NCI-H345 (cell line): Measurements from ENCODE around the gene UFD1.
"Not testable (repeated sequence)": the region's sequence is repeated elsewhere in the genome, so short reads cannot be mapped to it uniquely, and the experiment has no call there.

Experiments
- DNase-seq: peaks from one replicate; lab custom pipeline; 2025; lab: John Stamatoyannopoulos, UW

The UFD1 gene

GRCh38 chr22:19448739-19449421, 30.1 kb downstream of the UFD1 start:
- no peak for DNase-seq

- peak; percentile 76 for DNase-seq
Observed at GRCh38 chr22:19448076-19448607, 30.9 kb downstream of the UFD1 start.

- peak; percentile 91 for DNase-seq
Observed at GRCh38 chr22:19447330-19448075, 31.5 kb downstream of the UFD1 start, which contains the start of gene C22orf39. C22orf39 (minus strand) TSS chr22:19447711; CDS start chr22:19447688, 23 bp downstream.

GRCh38 chr22:19446603-19447329, 32.2 kb downstream of the UFD1 start:
- DNase-seq: no peak

- not testable (repeated sequence) for DNase-seq
Observed at GRCh38 chr22:19445279-19445982, 33.6 kb downstream of the UFD1 start.

- no peak for DNase-seq
Observed at GRCh38 chr22:19443544-19444211, 35.3 kb downstream of the UFD1 start.

- no peak for DNase-seq
Observed at GRCh38 chr22:19442166-19442565, 36.8 kb downstream of the UFD1 start.

GRCh38 chr22:19440411-19441195, 38.4 kb downstream of the UFD1 start:
- no peak for DNase-seq

GRCh38 chr22:19438298-19438697, 40.7 kb downstream of the UFD1 start:
- no peak for DNase-seq

- not testable (repeated sequence) for DNase-seq
Observed at GRCh38 chr22:19436444-19437161, 42.4 kb downstream of the UFD1 start.

- DNase-seq: no peak
Observed at GRCh38 chr22:19434829-19435580, 44.0 kb downstream of the UFD1 start.

- DNase-seq: no peak
Observed at GRCh38 chr22:19434401-19434800, 44.6 kb downstream of the UFD1 start.

- DNase-seq: peak; percentile 78
Observed at GRCh38 chr22:19432133-19432851, 46.7 kb downstream of the UFD1 start, which contains the start of gene MRPL40. MRPL40 (plus strand) TSS chr22:19432545; CDS start chr22:19432555, 10 bp downstream.

- DNase-seq: peak; percentile 70
Observed at GRCh38 chr22:19431649-19432132, 47.3 kb downstream of the UFD1 start, which contains the start of gene HIRA. HIRA (minus strand) TSS chr22:19431733; CDS start chr22:19431476, 257 bp downstream.

- DNase-seq: no peak
Observed at GRCh38 chr22:19430890-19431541, 48.0 kb downstream of the UFD1 start.

- DNase-seq: no peak
Observed at GRCh38 chr22:19429950-19430889, 48.8 kb downstream of the UFD1 start.
